H1 (cell line): ENCODE results near the gene IQCK. TPM values are rescaled to one million over a fixed set of nuclear protein-coding genes. Genes with fewer than 3 reads are reported as not detected.

Experiments
- CBX8 ChIP-seq: fragments of 300-800, 300-1000 bp; sonication (generic); IDR thresholded peaks from 2 replicates; pipeline ENCODE4 v1.7.1; 2016; ENCODE audit warnings: low read depth, low read length, borderline replicate concordance
- CHD1 ChIP-seq: IDR thresholded peaks from 2 replicates; pipeline ENCODE4 v1.6.1; 2012; ENCODE audit warnings: low read depth, low read length, improper control_type of control experiment
- CHD7 ChIP-seq: fragments of 300-600 bp; sonication (generic); IDR thresholded peaks from 2 replicates; pipeline ENCODE4 v1.7.1; 2012; ENCODE audit warnings: low read length, moderate library complexity, mild to moderate bottlenecking, inconsistent platforms; ENCODE audit not compliant: insufficient replicate concordance
- EGR1 ChIP-seq: IDR thresholded peaks from 2 replicates; pipeline ENCODE4 v1.6.1; 2011; ENCODE audit warnings: low read depth, low read length, borderline replicate concordance
- EZH2 ChIP-seq: fragments of 200-600 bp; sonication (generic); IDR thresholded peaks from 2 replicates; pipeline ENCODE4 v1.7.1; 2012; ENCODE audit warnings: low read depth, mild to moderate bottlenecking, moderate library complexity, low read length, inconsistent platforms; ENCODE audit not compliant: severe bottlenecking
- GABPA ChIP-seq: IDR thresholded peaks from 2 replicates; pipeline ENCODE4 v1.6.1; 2011; ENCODE audit warnings: mild to moderate bottlenecking, low read length, moderate library complexity, borderline replicate concordance; ENCODE audit not compliant: insufficient read depth
- MAFK ChIP-seq: IDR thresholded peaks from 2 replicates; pipeline ENCODE4 v1.6.1; 2012; ENCODE audit warnings: low read depth, mild to moderate bottlenecking, improper control_type of control experiment, low read length
- SAP30 ChIP-seq: fragments of 300-600 bp; sonication (generic); IDR thresholded peaks from 2 replicates; pipeline ENCODE4 v1.7.1; 2012; ENCODE audit warnings: low read length, moderate library complexity, mild to moderate bottlenecking, inconsistent platforms; ENCODE audit not compliant: insufficient read depth, insufficient replicate concordance
- SP2 ChIP-seq: IDR thresholded peaks from 2 replicates; pipeline ENCODE4 v1.6.1; 2012; ENCODE audit warnings: mild to moderate bottlenecking, low read length, inconsistent platforms
- SUZ12 ChIP-seq: fragments of 200-600 bp; sonication (generic); IDR thresholded peaks from 2 replicates; pipeline ENCODE4 v1.6.1; 2012; ENCODE audit warnings: mild to moderate bottlenecking, inconsistent platforms, low read length, moderate library complexity, mixed read lengths
- polyA plus RNA-seq, 7 experiments: library from polyadenylated mRNA; depleted of rRNA in 3 of 7; stranded (reverse) in 5 of 7; unstranded in 2 of 7; fragments of >200 nt in 5 of 7; fragments of 200-250 nt in 2 of 7; gene quantifications; 1 replicate in 5 of 7; 2 replicates in 1 of 7; 4 replicates in 1 of 7; pipeline versions ENCODE4 v1.2.1 to v1.2.3, GENCODE V29; 2011 to 2013; ENCODE audit warnings: missing spikeins in 2 of 7, mixed read lengths in 2 of 7
- total RNA-seq: library from RNA; stranded (reverse); fragmentation: NEBNext Ultra II Directional; extraction: Animal tissue kit (Norgen Biotek cat#: 25700); gene quantifications from 2 replicates; pipeline ENCODE4 v1.2.1, GENCODE V29; 2021

IQCK gene
- total and polyA plus RNA-seq, 2 of the 8 experiments (the other 6 are each of a cell fraction or from before 2014, with no cell fraction given) = 6.2 to 9.3 TPM

GRCh38 chr16:19885451-19886072 is 167.5 kb downstream of the IQCK start (continued):
- TF ChIP-seq CHD7 (no peak), EGR1 (no peak), MAFK (no peak), SUZ12 (no peak; the same call in 1 of the 2 replicates), CBX8 (no peak), CHD1 (no peak), EZH2 (no peak), GABPA (no peak), SAP30 (no peak), SP2 (no peak)
